Middle frontal gyrus (tissue), 1 donor: ENCODE data around the gene TNNC2.
"Not testable (repeated sequence)": the region's sequence is repeated elsewhere in the genome, so short reads cannot be mapped to it uniquely, and the experiment has no call there.

Experiments
- DNase-seq: peaks from one replicate; pipeline ENCODE4 v3.0.0-alpha.2; 2015; ENCODE audit warnings: low spot score; ENCODE audit errors: extremely low spot score

TNNC2 gene

DNA sequence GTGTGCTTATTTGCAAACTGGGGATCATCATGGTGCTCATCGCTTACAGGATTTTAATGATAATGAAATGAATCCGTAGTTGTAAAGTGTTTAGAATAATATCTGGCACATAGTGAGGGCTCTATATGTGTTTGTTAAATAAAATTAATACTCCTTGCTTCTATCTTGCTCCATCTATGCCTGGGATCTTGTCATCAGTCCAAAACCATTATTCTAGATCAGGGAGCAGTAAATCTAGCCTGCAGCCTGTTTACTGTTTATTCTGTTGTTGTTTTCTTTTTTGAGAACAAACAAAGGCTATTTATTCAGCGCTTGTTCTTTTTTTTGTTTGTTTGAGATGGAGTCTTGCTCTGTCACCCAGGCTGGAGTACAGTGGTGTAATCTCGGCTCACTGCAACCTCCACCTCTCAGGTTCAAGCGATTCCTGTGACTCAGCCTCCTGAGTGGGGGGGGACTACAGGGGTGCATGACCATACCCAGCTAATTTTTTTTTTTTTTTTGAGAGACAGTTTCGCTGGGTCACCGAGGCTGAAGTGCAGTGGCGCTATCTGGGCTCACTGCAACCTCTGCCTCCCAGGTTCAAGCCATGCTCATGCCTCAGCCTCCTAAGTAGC, 22.0 kb upstream of the TNNC2 start:
- DNase-seq, result no peak

DNA sequence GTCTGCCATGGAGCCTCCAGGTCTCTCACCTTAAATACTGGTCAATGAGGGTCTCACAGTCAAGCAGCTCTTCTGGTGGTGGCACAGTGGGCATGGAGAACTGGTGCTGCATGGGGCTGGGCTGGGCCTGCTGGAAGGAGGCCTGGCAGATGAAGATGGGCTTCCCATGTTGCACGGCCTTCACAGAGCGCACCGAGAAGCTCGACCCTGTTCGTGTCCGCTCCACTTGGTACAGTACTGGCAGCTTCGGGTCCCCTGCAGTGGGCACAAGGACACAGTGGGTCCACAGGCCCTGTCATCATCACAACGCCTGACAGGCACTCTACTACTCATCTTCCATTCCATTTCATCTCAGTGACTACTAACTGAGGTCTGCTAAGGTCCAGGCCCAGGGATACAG, 21.3 kb upstream of the TNNC2 start:
- DNase-seq, result no peak

DNA sequence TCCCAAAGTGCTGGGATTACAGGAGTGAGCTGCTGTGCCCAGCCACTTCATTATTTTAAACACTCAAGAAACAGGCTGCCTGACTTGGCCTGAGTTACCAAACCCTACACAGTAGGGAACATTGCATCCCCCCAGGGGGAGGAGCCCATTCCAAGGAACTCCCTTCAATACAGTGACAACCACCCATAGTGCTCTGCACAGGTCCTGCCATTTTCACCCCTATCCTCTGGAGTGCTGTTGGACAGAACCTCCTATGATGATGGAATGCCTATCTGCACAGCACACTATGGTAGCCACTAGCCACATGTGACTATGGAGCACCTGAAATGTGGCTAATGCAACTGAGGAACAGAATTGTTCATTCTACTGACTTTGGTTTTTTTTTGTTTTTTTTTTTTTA, 18.3 kb upstream of the TNNC2 start:
- no peak for DNase-seq

DNA sequence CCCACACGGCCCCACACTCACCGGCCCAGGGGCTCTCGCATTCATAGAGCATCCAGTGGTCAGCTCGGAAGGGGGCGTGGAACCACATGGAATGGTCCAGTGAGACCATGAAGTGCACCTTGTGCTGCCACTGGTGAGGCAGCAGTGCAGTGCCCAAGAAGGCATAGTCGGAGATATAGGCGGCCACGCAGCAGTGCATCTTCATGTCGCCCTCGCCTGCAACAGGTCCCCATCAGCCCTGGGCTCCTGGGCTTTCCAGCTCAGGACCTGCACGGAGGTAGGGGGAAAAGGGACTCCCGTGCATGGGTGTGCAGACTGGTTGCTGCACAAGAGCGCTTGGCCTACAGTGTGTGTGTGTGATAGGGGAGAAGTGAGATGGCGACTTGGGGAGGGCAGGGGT, 16.4 kb upstream of the TNNC2 start:
- no peak for DNase-seq

DNA sequence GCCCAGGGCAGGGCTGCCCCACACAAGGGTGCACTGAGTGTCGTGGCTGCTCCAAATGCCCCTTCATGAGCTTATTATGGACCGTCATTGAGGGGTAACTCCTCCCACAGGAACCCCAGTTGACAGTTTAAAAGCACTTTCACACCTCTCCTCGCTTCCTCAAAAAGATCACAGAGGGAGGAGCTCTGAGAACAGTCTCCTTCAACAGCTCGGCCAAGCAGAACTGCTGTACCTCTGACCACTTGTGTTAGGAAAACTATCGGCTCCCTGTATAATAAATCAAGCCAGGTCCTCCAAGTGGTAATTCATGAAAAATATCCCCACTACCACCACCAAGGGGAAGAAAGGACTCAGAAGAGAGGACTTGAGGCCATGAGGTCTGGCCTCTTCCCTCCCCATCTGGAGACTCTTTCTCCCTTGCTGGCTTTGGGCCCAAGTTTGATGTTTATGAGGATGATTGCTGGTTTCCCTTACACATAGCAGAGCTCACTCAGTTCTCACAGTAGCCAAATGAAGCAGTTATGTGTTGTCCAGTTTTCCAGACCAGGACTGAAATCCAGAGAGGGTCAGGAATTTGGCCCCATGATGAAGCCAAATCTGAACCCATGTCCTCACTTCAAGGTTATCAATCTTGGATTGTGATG, 15.2 kb upstream of the TNNC2 start:
- no peak for DNase-seq

DNA sequence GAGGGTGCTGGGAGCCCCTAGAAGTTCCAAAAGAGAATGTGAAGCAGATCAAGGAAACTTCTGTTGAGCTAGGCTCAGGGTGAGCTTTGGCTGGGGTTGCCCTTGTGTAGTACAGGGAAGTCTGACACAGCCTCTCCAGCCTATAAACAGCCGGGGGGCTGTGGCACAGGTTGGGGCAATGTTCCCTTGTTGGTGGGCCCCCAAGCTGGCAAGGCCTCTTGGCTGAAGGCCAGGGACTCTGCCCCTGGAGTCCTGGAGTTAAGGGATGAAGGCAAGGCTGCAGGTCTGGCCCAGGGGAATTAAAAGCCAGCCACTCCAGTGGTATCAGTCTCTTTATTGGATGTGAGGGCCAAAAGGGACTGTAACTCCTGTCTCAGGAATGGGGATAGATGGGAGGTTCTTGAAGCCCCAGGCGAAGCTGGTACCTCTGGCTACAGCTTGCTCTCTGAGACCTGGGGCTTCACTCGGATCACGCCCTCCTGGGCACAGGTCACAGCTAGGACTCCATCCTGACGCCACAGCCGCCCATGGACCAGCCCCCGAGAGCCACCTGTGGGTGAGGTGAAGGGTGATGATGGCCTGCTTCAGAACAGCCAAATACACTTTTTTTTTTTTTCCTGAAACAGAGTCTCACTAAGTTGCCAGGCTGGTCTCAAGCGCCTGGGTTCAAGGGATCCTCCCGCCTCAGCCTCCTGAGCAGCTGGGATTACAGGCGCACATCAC, 14.5 kb upstream of the TNNC2 start:
- DNase-seq, result no peak

DNA sequence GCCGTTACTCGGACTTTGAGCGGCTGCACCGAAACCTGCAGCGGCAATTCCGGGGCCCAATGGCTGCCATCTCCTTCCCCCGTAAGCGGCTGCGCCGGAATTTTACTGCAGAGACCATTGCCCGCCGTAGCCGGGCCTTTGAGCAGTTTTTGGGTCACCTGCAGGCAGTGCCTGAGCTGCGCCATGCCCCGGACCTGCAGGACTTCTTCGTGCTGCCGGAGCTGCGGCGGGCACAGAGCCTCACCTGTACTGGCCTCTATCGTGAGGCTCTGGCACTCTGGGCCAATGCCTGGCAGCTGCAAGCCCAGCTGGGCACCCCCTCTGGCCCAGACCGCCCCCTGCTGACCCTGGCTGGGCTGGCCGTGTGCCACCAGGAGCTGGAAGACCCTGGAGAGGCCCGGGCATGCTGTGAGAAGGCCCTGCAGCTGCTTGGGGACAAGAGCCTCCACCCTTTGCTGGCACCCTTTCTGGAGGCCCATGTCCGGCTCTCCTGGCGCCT, 13.6 kb upstream of the TNNC2 start:
- DNase-seq, result no peak

DNA sequence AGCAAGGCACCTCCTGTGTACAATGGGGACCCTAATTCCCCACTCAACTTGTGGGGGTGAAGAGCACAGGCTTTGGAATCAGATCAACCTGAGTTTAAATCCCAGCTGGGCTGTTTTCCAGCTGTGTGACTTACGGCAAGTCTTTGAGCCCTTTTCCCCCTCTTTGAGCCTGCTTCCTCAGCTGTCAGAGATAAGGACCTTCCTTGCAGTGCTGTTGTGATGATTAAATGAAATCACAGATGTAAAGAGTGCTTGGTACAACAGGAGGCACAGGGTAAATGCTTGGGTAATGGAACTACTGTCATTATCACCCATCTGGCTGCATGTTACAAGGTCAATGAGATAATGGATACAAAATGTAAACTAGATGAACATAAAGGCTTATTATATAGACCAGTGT, 9.7 kb upstream of the TNNC2 start:
- DNase-seq, result no peak

DNA sequence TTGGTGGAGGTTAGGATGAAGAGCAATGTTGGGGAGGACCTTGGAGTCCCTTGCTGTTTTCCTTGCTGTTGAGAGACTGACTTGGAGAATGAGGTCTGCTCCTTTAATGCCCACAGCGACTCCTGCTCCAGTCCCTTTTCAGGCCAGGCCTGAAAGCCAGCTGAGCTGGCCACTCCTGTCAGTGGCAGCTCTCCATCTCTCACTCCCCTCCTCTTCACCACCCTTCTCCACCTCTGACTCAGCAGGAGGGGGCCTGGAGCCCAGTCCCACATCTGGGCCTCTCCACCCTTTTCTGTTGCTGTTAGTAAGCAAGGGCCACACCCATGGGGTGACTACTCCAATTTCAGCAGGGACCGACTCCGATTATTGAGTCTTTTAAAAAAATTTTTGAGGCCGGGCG, 8.7 kb upstream of the TNNC2 start:
- DNase-seq, result no peak

DNA sequence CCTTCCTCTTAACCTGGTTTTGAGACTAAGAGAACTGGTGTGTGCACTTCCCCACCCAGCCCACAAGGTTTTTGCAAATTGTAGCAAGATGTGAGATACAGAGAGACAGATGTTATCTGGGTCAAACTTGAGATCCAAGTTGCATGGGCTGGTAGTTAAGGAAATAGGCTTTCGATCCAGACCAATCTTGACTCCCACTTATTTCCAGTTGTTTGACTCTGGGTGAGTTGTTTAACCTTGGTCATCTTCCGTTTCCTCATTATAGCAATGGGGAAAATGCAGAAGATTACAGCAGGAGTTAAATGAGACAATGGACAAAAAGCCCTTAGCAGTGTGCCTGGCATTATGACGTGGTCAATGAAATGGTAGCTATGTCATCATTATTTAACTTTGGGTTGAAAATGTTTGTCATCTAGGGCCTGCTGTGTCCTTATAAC, 8.2 kb upstream of the TNNC2 start:
- no peak for DNase-seq

DNA sequence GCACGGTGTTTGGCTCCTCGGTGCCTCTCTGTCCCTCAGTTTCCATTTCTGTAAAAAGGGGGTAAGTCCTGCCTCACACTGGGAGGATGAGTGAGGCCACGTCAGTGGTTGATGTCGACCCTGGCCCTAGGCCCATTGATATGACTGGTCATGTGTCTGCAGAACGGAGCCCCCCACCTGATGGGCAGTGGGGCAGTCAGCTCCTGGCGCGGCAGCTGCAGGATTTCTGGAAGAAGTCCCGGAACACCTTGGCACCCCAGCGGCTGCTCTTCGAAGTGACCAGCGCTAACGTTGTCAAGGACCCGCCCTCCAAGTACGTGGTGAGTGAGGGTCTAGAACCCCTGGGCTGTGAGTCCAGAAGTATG, 7.7 kb upstream of the TNNC2 start:
- no peak for DNase-seq

DNA sequence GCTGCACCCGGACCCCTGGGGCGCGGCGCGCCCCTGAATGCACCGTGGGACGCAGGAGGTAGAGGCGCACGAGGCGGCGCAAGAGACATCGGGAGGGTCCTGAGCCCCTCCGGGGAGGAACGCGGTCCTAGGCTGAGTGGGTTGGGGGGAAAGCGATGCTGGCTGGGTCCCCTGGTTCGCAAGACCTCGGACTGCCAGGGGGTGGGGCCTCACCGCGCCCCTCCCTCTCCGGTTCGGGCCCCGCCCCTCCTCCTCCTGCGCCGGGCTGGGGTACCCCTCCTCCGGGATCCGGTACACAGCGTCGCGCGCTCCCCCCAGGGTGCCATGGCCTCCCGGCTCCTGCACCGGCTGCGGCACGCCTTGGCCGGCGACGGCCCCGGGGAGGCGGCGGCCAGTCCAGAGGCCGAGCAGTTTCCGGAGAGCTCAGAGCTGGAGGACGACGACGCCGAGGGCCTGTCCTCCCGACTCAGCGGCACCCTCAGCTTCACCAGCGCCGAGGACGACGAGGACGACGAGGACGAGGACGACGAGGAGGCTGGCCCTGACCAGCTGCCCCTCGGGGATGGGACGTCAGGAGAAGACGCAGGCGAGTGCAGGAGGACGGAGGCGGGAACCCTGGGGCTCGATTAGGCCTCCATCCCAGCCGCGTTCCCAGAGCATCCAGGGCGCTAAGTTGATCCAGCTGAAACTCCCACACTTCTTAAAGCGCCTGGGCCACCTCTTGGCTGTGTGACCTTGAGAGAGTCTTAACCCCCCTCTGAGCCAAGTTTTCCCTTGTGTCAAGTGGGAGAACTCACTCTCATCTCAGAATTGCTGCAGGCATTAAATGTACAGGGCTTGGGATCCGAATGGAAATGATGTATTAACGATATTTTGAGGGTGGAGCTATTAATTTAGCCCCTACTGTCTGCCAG, 7.0 kb upstream of the TNNC2 start:
- DNase-seq, result peak; percentile 39

DNA sequence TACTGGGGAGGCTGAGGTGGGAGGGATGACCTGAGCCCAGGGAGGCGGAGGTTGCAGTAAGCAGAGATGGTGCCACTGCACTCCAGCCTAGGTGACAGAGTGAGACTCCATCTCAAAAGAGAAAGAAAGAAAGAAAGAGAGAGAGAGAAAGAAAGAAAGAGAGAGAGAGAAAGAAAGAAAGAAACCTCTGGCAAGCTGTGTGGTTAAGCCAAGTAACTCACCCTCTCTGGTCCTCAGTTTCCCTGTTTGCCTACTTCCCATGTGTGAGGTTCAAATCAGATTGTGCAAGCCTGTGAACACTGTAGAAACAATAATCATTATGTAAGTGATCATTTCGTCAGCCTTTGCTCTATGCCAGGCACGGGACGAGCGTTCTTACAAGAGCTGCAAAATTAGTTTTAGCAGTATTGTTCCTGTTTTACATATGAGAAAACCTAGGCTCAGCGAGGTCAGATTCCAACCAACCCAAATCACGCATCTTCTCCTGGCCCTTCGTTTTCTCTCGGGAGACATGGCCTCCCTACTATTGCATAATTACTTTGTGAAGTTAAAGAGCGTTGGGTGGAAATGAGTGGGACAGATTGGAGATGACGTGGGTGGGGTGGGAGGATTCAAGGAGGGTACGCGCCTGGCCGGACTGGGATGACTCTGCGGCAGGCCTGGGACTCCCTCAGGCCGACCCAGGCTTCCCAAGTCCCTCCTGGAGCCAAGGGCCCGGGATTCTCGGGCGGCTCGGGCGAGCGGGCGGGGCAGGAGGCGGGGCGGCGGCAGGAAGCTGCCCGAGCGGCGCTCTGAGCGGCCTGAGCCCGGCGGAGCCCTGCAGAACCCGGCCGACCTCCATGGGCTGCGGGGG, 6.1 kb upstream of the TNNC2 start, which contains the start of gene SNX21:
TSS of gene SNX21 (plus strand) at position 770 of the 853 bp plus-strand sequence. CDS start 121 bp downstream, outside the sequence.
- DNase-seq, result no peak

DNA sequence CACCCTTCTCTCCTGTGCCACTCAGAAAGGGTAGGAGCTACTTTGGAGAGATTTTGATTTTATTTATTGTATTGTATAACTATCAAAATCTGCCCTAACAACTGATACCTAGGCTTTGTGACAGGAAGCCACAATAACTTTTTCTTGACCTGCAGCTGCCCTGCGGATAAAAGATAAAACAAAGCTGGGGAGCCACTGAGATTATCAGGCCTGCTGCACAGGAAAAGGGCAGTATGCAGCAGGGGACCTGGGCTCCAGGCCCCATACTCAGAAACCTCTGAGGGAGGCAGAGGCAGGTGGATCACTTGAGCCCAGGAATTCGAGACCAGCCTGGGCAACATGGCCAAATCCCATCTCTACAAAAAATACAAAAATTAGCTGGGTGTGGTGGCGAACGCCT, 5.5 kb upstream of the TNNC2 start:
- DNase-seq, result no peak

DNA sequence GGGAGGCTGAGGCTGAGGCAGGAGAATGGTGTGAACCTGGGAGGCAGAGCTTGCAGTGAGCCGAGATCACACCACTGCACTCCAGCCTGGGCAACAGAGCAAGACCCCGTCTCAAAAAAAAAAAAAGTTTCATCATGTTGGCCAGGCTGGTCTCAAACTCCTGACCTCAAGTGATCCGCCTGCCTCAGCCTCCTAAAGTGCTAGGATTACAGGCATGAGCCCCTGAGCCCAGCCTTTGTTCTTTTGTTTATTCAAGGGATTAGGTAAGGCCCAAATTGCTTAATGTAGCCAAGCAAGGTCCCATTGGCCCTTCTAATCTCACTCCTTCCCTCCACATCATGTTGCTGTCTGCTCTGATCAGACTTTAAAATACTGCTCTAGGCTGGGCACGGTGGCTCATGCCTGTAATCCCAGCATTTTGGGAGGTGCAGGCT, 2.6 kb upstream of the TNNC2 start:
- not testable (repeated sequence) for DNase-seq

DNA sequence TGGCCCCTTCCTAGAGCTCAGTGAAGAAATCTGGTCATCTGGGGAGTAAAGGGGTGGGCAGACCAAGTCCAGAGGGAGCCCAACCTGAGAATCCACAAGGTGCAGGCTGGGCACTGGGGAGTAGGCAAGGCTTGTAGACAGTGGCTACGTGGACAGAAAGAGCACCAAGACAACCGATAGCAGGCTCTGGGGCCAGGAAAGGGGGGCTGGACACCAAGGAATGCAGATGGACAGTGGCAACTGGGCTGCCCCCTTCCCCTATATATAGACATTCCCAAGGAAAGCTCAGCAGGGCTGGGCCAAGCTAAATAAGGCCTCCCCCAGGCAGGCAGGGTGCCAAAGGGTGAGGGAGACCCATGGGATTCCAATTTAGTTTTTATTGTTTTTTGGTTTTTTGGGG, 1.5 kb upstream of the TNNC2 start:
- DNase-seq, result no peak

DNA sequence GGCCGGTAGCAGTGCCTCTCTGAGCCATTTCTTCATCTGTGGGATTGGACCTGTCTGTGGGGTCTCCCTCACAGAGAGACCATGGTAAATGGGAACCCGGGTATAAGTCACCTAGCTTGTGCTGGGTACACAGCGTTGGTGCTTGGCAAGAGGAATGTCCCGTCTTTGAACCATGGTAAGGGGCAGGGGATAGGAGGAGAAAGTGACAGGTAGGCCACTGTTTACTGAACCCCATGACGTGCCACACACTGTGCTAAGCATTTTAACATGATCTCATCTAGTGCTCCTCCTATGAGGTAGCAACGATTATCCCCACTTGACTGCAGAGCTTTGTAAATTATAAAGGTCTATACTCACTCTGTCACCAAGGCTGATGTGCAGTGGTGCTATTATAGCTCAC, 600 bp upstream of the TNNC2 start:
- no peak for DNase-seq

DNA sequence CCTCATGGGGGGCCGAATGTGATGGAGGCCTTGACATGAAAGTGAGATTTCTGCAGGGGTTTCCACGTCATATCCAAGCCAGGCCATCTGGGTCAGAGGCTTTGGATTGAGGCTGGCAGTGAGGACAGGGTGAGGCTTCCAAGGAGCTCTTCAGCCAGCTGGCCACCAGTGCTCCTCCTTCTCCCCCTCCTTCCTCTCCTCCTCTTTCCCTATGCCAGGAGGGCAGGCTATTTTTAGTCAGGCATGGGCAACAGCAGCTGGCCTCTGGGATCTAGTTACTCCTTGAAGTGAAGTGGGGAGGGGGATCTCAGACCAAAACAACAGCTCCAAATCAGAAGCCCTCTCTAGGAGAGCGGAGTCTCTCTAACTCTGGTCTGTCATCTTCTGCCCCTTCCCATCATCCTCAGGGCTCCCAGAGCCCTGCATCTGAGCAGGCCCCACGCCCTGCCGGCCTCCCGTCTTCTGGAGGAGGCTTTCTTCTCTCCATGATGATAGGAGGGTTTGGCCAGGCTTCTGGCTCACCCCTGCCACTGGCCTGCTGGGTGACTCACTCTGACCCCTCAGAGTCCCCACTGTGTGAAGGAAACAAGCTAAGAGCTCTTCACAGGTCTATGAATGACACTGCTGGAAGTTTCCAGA, 612 bp downstream of the TNNC2 start:
- no peak for DNase-seq

DNA sequence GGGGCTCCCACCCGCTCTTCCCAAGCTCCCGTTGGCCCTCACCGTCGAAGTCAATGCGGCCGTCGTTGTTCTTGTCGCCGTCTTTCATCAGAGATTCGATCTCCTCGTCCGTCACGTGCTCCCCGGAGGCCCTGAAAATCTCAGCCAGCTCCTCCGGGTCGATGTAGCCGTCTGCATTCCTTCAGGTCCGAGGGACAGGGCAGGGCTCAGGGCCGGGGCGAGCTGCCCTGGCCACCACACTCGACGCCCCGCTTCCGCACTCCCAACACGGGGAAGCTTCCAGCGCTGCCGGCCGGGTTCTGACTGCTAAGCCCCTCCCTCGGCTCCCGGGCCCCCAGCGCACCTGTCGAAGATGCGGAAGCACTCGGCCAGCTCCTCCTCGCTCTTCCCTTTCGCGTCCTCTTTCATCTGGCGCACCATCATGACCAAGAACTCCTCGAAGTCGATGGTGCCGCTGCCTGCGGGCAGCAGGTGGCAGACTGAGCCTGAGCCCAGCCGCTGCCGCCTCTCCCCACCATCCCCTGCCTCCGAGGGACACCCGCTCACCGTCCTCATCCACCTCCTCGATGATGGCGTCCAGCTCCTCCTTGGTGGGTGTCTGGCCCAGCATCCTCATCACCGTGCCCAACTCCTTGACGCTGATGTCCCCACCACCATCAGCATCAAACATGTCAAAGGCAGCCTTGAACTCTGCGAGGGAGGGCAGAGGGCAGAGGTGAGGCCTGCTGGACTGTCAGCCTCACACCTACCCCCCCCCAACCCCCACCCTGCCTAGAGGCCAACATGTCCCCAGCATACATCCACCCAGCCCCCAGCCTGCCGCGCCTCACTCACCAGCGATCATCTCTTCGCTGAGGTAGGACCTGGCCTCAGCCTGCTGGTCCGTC, 2.9 kb downstream of the TNNC2 start:
- DNase-seq, result no peak
